Kidney epithelial cell (primary cell): ENCODE results near the gene CLDN9. TPM values are rescaled to one million over a fixed set of nuclear protein-coding genes. Genes with fewer than 3 reads are reported as not detected.

Experiments used
- DNase-seq: peaks from one replicate; pipeline ENCODE4 v3.0.0-alpha.2; 2010; ENCODE audit warnings: low read depth
- H3K27me3 ChIP-seq: 2 replicates; pipeline ENCODE4 v1.6.0; 2011; ENCODE audit warnings: low read length; ENCODE audit not compliant: control insufficient read depth, insufficient read depth
- H3K36me3 ChIP-seq: 2 replicates; pipeline ENCODE4 v1.5.1; 2011; ENCODE audit warnings: low read length; ENCODE audit not compliant: control insufficient read depth, insufficient read depth
- H3K4me3 ChIP-seq: 2 replicates; pipeline ENCODE4 v1.5.1; 2011; ENCODE audit warnings: low read depth, mild to moderate bottlenecking, control low read depth, low read length
- total RNA-seq: library from RNA; depleted of rRNA; stranded (reverse); fragments of >200 nt; gene quantifications from 2 replicates; pipeline ENCODE4 v1.2.3, GENCODE V29; 2015
- TF ChIP-seq, protein P1 (sequence below): IDR thresholded peaks from 2 replicates; pipeline ENCODE4 v1.5.1; 2011; ENCODE audit warnings: mild to moderate bottlenecking, moderate library complexity, low read length, control low read depth, inconsistent platforms; ENCODE audit not compliant: insufficient read depth, poor library complexity, severe bottlenecking

The CLDN9 gene
- total RNA-seq, 1 donor from 2014 or later, result 1.0 TPM

DNA sequence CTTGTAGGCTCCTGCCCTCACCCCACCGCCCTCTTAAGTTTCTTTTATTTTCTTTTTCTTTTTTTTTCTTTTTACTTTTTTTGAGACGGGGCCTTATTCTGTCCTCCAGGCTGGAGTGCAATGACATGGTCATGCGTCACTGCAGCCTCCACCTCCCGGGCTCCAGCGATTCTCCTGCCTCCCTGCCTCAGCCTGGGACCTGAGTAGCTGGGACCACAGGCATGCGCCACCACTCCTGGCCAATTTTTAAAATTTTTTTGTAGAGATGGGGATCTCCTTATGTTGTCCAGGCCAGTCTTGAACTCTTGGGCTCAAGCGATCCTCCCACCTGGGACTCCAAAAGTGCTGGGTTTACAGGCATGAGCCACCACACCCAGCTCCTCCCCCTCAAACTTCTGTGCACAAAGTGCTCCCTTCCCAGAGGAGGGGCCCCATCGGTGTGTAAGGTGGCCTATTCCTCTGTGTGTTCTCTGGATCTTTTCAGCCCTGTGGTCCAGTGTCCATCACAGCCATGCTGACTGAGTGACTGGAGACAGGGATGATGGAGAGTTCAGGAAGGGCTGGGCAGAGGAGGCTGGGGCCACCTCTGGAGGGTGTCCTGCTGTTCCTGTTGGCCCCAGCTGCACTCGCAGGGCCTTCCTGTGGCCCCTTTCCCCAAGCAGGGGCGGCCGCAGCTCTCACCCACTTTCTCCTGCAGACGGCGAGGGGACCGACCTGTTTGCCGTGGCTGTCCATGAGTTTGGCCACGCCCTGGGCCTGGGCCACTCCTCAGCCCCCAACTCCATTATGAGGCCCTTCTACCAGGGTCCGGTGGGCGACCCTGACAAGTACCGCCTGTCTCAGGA is 43.8 kb downstream of the CLDN9 start:
- no peaks in the 10 kb centered on the region for H3K27me3 ChIP-seq
- TF ChIP-seq, protein P1, sequence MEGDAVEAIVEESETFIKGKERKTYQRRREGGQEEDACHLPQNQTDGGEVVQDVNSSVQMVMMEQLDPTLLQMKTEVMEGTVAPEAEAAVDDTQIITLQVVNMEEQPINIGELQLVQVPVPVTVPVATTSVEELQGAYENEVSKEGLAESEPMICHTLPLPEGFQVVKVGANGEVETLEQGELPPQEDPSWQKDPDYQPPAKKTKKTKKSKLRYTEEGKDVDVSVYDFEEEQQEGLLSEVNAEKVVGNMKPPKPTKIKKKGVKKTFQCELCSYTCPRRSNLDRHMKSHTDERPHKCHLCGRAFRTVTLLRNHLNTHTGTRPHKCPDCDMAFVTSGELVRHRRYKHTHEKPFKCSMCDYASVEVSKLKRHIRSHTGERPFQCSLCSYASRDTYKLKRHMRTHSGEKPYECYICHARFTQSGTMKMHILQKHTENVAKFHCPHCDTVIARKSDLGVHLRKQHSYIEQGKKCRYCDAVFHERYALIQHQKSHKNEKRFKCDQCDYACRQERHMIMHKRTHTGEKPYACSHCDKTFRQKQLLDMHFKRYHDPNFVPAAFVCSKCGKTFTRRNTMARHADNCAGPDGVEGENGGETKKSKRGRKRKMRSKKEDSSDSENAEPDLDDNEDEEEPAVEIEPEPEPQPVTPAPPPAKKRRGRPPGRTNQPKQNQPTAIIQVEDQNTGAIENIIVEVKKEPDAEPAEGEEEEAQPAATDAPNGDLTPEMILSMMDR, result no peak
- no peak overlapping the region for H3K4me3 ChIP-seq
- peaks cover 1% of the 10 kb centered on the region for H3K36me3 ChIP-seq
- DNase-seq, result no peak

DNA sequence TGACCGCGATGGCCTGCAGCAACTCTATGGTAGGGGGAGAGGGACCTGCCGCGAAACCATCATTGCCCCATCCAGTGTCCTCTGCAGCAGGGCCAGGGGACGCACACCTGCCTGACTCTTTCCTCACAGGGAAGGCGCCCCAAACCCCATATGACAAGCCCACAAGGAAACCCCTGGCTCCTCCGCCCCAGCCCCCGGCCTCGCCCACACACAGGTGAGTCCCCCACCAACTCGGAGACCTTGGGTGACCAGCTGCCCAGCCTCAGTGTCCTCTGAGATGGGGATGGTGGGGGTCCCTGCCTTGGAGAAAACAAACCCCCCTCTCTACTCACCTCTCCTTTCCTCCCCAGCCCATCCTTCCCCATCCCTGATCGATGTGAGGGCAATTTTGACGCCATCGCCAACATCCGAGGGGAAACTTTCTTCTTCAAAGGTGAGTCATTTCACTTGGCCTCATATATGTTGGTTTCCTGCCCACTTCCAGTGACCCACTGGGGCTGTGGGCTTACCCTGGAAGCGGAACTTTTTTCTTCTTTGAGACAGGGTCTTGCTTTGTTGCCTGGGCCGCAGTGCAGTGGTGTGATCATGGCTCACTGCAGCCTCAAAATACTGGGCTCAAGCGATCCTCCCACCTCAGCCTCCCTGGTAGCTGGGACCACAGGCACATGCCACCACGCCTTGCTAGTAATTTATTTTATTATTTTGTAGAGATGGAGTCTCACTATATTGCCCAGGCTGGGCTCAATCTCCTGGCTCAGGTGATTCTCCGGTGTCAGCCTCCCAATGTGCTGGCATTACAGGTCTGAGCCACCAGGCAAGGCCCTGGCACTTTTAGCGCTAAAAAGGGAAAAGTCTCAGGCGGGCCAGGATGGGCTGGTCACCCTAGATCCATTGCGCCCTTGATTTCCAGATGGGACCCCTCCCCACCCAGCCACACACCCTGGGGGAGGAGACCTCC is 44.7 kb downstream of the CLDN9 start:
- H3K36me3 ChIP-seq, result peaks cover 1% of the 10 kb centered on the region
- DNase-seq, result no peak
- peak overlapping the region; percentile 73 for H3K4me3 ChIP-seq
- H3K27me3 ChIP-seq, result no peaks in the 10 kb centered on the region
- TF ChIP-seq, protein P1, result no peak

DNA sequence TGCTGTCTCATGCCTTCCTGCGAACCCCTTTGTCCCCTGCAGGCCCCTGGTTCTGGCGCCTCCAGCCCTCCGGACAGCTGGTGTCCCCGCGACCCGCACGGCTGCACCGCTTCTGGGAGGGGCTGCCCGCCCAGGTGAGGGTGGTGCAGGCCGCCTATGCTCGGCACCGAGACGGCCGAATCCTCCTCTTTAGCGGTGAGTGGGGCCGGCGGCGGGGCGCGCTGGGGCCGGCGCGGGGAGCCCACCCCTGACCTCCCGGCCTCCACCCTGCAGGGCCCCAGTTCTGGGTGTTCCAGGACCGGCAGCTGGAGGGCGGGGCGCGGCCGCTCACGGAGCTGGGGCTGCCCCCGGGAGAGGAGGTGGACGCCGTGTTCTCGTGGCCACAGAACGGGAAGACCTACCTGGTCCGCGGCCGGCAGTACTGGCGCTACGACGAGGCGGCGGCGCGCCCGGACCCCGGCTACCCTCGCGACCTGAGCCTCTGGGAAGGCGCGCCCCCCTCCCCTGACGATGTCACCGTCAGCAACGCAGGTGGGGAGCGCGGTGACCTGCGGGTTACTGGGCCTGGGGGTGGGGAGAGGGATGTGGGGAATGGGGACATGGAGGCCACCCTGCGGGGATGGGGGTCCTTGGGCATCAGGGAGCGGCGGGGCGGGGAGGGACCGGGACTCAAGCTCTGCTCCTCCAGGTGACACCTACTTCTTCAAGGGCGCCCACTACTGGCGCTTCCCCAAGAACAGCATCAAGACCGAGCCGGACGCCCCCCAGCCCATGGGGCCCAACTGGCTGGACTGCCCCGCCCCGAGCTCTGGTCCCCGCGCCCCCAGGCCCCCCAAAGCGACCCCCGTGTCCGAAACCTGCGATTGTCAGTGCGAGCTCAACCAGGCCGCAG is 45.7 kb downstream of the CLDN9 start:
- H3K27me3 ChIP-seq, result no peaks in the 10 kb centered on the region
- no peak for DNase-seq
- TF ChIP-seq, protein P1, result peak; percentile 46
- H3K36me3 ChIP-seq, result peaks cover 1% of the 10 kb centered on the region
- peak overlapping the region; percentile 73 for H3K4me3 ChIP-seq

DNA sequence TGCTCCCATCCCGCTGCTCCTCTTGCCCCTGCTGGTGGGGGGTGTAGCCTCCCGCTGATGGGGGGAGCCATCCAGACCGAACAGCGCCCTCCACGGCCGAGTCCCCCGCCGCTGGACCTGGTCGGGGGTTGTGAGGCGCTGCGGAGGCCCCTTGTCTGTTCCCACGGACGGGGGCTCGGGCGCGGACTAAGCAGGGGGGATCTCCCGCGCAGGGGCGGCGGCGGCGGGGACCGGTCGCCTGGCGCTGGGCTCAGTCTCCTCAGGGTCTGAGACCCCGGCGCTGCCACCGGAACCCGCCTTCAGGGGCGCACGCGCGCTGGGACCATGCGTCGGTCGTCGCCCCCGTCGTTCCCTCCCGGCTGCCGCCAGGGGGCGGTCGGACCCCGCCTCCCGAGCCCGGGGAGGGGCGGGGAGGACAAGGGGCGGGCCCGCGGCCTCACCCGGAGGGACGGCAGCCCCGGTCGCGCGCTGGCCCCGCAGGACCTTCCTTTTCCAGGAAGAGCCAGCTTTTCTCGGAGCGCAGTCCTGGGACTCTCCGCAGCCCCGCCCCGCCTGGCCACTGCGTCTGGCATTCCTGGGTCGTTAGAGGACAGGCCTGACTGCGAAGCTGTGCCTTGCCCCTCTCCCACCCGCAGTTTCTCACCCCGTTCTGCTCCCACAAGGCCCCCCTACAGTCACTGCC is 46.5 kb downstream of the CLDN9 start:
- Histone ChIP-seq H3K4me3 (peak overlapping the region; percentile 73), H3K36me3 (peaks cover 1% of the 10 kb centered on the region), H3K27me3 (no peaks in the 10 kb centered on the region)
- DNase-seq, result peak; percentile 47
- TF ChIP-seq, protein P1, result no peak

DNA sequence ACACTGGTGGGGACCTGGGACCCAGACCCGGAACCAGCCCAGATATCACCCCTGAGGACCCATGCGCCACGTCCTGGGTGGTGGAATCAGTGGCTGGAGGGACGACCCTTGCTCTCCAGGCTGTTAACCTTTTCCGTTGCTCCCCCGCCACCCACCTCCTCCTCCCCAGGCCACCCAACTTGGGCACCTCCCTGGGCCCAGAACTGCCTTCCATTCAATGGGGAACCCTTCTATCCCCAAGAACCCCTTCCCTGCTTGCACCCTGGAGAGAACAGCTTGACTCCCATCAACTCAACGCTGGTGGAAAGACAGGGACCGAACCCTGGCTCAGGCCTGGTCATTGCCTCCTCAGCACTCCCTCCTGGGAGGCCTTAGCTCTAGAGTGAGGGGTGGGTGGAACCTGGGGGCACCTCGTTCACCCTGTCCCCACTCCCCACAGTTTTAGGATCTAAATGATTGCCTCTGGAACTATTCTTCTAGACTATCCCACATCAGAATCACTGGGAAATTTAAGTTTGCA is 47.1 kb downstream of the CLDN9 start:
- peaks cover 1% of the 10 kb centered on the region for H3K36me3 ChIP-seq
- TF ChIP-seq, protein P1, result no peak
- H3K4me3 ChIP-seq, result peak overlapping the region; percentile 73
- DNase-seq, result no peak
- H3K27me3 ChIP-seq, result no peaks in the 10 kb centered on the region
